Superior temporal gyrus (tissue), 1 donor: ENCODE data around the gene SPDYC.
"Not testable (repeated sequence)": the region's sequence is repeated elsewhere in the genome, so short reads cannot be mapped to it uniquely, and the experiment has no call there.

Source experiments
- DNase-seq: peaks from one replicate; pipeline ENCODE4 v3.0.0-alpha.2; 2016; ENCODE audit errors: extremely low spot score

Gene SPDYC

GRCh38 chr11:65167656-65168055 lies 2.4 kb upstream of the SPDYC start:
- DNase-seq = no peak

DNA sequence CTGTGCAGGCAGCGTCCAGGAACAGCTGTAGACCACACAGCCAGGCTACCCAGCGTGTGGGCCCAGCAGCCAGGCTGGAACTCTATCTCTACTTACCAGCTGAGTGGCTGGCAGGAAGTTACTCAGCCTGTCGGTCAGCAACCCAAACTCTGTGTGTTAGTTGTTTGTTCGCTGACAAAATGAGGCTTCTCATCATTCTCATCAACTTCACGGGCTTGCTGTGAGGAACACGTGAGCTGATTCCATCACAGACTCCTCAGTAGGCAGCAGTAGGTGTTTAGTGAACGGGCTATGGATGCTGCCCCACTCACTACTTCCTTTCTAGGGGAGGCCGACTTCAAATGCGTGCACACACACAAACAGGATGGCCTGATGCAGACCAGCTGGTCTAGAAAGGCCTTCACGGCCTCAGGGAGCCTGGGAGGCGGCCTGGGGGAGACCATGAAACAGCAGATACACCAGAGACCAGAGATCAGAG lies 830 bp upstream of the SPDYC start:
- no peak for DNase-seq

DNA sequence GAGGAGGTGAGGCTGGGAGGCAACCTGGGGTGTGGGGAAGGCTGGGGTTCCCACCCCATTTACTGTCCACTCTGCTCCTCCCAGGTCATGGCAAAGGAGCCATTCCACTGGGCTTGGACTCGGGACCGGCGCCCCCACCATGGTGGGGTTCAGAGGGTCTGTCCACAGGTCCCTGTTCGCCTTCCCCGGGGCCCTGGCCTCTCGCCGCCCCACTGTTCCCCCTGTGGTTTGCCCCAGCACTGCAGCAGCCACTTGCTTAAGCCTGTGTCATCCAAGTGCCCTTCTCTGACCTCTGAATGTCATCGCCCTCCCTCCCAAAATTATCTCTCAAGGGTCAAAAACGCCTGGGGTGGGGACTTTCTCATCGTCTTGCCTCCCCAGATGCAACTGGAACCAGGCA lies 2.6 kb downstream of the SPDYC start:
- DNase-seq = no peak

- not testable (repeated sequence) for DNase-seq
Measured at GRCh38 chr11:65174571-65175010, 4.6 kb downstream of the SPDYC start.

DNA sequence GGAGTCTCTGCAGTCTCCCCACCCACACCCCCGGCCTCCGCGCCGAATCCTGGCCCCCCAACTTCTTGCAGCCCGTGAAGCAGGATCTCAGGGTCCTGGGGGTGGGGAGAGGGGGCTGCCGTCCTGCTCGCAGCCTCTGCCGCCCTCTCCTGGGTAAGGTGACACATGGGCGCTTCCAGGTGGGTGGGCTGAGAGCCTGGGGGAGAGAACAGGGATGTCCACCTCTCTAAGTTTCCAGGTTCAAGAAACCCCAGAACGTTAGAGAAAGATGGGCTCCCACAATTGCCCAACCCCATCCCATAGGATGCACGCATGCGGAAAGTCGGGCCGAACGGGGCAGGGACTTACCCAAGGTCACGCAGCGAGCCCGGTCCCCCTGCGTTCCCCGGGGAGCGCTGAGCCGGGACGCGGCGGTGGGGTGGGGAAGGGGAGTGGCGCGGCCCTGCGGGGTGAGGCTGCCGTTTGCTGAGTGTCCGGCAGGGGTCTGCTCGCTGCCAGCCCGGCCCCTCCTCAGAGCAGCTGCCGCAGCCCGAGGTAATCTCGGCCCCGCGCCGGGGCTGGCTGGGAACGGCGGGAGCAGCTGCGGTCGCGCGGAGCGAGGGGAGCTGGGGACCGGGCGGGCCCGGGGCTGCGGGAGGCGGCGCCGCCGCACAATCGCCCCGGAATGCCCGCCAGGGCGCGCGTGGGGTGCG lies 11.0 kb downstream of the SPDYC start:
- DNase-seq = no peak

- DNase-seq = no peak
Measured at GRCh38 chr11:65181569-65182257, 11.7 kb downstream of the SPDYC start, which contains the start of gene CAPN1. Gene CAPN1 (plus strand): TSS chr11:65181928. CDS start chr11:65182702, 774 bp downstream.

DNA sequence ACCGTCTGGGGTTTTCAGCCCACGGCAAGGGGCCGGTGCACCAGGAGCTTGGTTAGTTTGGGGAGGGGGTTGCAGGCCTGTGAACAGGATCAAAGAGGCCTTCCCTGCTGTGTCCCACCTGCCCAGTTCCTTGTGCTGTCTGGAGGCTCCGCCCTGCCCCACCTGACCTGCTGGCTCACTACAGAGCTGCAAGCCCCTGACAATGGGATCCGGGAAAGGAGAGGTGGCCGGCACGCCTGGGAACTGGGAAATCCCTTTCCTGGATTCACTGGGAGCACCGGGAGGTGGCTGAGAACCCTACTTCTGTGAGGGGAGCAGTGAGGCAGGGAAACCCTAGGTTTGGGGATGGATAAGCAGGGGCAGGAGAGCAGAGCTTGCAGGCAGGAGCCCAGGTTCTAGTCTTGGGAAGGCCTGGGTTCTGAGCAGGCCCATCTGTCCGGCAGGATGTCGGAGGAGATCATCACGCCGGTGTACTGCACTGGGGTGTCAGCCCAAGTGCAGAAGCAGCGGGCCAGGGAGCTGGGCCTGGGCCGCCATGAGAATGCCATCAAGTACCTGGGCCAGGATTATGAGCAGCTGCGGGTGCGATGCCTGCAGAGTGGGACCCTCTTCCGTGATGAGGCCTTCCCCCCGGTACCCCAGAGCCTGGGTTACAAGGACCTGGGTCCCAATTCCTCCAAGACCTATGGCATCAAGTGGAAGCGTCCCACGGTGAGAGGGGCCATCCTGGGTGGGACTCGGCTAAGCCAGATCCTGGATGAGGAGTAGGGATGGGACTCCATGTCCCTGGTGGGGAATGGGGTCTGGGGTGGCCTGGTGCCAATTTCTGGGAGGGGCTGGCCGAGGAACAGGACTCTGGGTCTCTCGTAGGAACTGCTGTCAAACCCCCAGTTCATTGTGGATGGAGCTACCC lies 12.5 kb downstream of the SPDYC start:
- DNase-seq = no peak

DNA sequence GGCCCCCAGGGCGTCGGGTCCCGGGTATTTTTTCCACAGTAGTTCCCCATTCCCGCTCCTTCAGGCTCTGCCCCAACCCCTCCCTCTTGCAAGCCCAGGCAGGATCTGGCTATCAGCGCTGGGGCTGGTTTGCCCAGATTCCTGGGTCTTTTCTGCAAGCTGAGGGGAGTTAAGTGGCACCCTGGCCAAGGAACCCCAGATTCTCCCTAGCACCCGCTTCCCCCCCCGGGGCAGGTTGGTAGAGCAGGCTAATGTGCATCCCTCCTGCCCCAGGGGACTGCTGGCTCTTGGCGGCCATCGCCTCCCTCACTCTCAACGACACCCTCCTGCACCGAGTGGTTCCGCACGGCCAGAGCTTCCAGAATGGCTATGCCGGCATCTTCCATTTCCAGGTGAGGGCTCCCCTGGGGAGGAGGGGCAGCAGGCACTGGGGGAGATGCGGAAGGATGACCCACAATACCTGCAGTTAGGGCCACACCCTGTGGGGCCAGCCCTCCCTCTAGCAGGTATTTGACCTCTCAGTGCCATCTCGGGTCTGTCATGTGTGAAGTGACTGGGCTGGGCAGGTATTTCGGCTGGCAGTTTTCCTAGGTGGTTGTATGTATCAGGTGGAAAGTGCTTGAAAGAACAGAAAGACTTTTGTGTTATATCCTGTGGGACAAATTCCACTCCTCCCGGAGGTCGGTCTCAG lies 13.3 kb downstream of the SPDYC start:
- no peak for DNase-seq

- DNase-seq = no peak
Measured at GRCh38 chr11:65184146-65184545, 14.1 kb downstream of the SPDYC start.

DNA sequence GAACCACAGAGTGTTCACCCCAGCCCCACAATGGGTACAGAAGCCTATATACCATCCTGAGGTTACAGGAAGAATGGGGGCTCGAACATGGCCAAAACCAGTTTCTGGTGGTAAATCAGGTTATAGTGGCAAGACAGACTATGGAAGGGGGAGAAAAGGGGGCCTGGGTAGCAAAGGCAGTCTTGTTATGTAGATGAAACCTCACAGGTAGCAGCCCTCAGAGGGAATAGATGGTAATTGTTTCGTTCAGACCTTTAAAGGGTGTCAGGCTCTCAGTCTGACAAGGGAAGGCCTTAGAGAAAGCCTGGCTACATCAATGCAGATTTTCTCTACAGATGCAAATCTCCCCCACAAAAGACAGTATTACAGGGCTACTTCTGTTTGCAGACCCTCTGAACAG lies 15.1 kb downstream of the SPDYC start:
- no peak for DNase-seq

GRCh38 chr11:65185869-65186341 lies 15.9 kb downstream of the SPDYC start:
- DNase-seq = no peak

DNA sequence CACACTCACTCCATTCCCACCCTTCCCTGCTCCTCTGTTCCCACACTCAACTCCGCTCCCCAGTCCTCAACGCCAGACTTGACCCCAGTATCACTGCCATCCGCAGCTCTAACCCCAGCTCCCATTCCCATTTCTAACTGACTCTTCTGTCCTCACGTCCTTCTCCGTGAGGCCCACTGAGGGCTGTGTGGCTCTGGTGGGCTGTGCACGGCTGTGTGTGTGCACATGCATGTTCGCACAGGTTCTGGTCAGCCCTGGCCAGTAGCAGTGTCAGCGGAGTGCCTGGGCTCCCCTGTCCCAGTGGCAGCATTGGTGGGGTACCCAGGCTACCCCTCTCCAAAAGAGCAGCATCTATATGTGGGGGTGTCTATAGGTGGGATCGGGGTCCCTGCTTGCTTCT lies 16.7 kb downstream of the SPDYC start:
- DNase-seq = no peak

DNA sequence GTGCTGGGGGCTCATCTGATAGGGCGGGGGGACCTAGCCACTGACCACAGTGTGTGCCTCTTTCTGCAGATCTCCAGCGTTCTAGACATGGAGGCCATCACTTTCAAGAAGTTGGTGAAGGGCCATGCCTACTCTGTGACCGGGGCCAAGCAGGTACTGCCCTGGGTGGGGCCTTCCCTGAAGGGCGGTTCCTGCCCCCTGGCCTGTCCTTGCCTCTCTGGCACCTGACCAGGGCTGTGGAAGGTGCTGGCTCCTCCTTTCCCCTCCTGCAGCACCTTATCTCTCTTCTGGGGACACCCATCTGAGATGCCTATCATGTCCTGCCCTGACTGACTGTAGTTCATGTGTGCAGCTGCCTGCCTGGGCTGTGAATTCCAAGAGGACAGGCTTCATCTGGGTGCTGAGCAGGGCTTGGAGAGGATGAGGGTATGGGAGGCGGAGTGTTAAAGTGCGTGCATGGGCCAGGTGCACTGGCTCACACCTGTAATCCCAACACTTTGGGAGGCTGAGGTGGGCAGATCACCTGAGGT lies 17.2 kb downstream of the SPDYC start:
- DNase-seq = no peak

DNA sequence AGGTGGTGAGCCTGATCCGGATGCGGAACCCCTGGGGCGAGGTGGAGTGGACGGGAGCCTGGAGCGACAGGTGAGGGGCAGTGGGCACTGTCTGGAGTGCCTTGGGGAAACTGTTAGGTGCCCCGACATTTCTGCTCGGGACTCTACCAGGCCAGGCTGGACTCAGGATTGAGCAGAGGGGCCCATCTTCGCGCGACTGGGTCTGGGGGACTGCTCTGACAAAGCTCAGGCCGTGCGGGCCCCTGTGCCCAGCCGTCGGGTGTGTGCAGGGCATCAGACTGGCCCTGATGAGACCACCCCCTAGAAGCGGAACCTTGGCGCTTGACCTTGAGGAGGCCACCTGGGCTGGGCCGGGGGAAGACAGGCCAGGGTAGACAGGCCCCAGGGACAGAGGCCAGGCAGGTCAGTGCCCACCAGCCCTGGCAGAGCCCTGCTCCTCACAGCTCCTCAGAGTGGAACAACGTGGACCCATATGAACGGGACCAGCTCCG lies 18.0 kb downstream of the SPDYC start:
- no peak for DNase-seq

DNA sequence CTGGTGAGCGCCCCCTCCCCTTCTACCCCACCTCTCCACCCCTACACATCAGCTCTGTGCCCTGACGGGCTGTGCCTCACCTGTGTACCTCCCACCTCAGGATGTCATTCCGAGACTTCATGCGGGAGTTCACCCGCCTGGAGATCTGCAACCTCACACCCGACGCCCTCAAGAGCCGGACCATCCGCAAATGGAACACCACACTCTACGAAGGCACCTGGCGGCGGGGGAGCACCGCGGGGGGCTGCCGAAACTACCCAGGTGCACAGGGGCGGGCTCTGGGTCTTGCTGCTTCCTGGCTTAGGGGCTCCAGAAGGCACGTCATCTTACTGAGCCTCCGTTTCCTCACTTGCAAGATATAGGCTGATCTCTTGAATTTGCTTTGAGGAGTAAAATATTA lies 18.5 kb downstream of the SPDYC start:
- no peak for DNase-seq

DNA sequence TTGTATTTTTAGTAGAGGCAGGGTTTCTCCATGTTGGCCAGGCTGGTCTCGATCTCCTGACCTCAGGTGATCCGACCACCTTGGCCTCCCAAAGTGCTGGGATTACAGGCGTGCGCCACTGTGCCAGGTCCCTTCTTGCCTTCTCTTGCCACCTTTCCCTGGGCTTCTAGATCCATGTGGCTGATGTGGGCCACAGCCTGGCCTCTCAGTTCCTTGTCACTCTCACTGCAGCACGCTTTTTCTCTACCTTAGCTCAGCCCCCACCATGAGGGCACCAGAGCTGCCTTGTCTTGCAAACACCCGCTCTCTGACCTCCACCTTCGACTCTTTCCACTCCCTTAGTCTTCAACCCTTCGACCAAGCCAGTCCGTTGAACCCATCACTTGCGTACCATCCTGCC lies 19.2 kb downstream of the SPDYC start:
- DNase-seq = no peak

DNA sequence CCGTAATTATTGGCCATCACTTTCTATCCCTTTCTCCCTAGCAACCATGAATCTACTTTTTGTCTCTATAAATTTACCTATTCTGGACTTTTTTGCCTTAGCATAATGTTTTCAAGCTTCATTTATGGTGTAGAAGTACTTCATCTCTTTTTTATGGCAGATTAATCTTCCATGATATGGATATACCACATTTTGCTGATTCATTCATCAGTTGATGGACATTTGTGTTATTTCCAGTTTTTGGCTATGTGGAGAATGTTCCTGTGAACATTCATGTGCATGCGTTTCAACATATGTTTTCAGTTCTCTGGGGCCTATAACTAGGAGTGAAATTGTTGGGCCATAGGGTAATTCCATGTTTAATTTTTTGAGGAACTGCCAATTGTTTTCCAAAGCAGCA lies 24.5 kb downstream of the SPDYC start:
- no peak for DNase-seq

- no peak for DNase-seq
Measured at GRCh38 chr11:65204143-65204542, 34.1 kb downstream of the SPDYC start.

- no peak for DNase-seq
Measured at GRCh38 chr11:65204646-65205601, 34.9 kb downstream of the SPDYC start.

DNA sequence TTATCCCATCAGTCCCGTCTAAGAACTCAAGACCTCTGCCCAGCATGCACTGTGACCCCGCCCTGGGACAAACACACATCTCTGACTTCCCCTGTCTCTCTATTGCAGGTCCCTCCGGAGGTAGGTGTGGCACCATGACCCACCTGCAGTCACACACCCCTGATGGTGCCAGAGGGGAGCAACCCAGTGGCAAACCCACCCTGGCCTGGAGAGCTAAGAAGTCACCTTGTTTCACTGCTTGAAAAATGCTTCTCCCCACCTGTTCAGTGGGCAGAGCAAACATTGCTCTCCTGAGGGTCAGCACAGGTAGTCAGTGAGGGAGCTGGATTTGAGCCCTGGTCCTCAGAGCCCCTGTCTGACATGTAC lies 35.6 kb downstream of the SPDYC start:
- DNase-seq = no peak
